IPS DF 6.9 (cell line): Measurements from ENCODE around the gene C11orf87.

ENCODE experiments used
- DNase-seq: peaks from one replicate; pipeline ENCODE4 v3.0.0-alpha.2; 2013; ENCODE audit warnings: low read depth, low spot score
- H3K27ac ChIP-seq: one replicate; pipeline ENCODE4 v1.5.1; 2013; ENCODE audit warnings: low read length, control low read depth
- H3K27me3 ChIP-seq: 2 replicates; pipeline ENCODE4 v1.6.1; 2013; ENCODE audit warnings: mild to moderate bottlenecking, low read length; ENCODE audit not compliant: control insufficient read depth, insufficient read depth
- H3K36me3 ChIP-seq: 2 replicates; pipeline ENCODE4 v1.6.1; 2013; ENCODE audit warnings: low read length; ENCODE audit not compliant: control insufficient read depth, insufficient read depth
- H3K4me1 ChIP-seq: 2 replicates; pipeline ENCODE4 v1.6.1; 2013; ENCODE audit warnings: low read length; ENCODE audit not compliant: control insufficient read depth, insufficient read depth
- H3K4me3 ChIP-seq: 2 replicates; pipeline ENCODE4 v1.5.1; 2013; ENCODE audit warnings: mild to moderate bottlenecking, low read length
- H3K9me3 ChIP-seq: 2 replicates; pipeline ENCODE4 v1.6.1; 2013; ENCODE audit warnings: low read length, inconsistent platforms; ENCODE audit not compliant: control insufficient read depth, insufficient read depth
- WGBS: extraction: QIAGEN DNeasy Blood & Tissue Kit; methylation state at CpG from one replicate; pipeline ENCODE4 v1.1.7; 2013; ENCODE audit warnings: mixed read lengths, missing lambda C conversion rate; ENCODE audit not compliant: insufficient read length, insufficient coverage; 5-methylcytosine and 5-hydroxymethylcytosine counted together

The C11orf87 gene

GRCh38 chr11:109439684-109440083, 17.7 kb downstream of the C11orf87 start:
- Histone ChIP-seq H3K36me3 (no peaks in the 10 kb centered on the region), H3K9me3 (no peaks in the 10 kb centered on the region), H3K27ac (no peak overlapping the region), H3K4me1 (no peaks in the 10 kb centered on the region), H3K27me3 (no peaks in the 10 kb centered on the region), H3K4me3 (no peak overlapping the region)
- DNase-seq, result no peak
- no CpG with 5 or more reads among the region's 2 CpGs for WGBS

- Histone ChIP-seq H3K36me3 (no peaks in the 10 kb centered on the region), H3K4me3 (no peak overlapping the region), H3K27me3 (no peaks in the 10 kb centered on the region), H3K4me1 (no peaks in the 10 kb centered on the region), H3K27ac (no peak overlapping the region), H3K9me3 (no peaks in the 10 kb centered on the region)
- DNase-seq, result no peak
- no CpG with 5 or more reads among the region's 1 CpG for WGBS
Observed at GRCh38 chr11:109443052-109443451, 21.1 kb downstream of the C11orf87 start.

GRCh38 chr11:109454857-109455256, 32.9 kb downstream of the C11orf87 start:
- H3K36me3 ChIP-seq, result no peaks in the 10 kb centered on the region
- DNase-seq, result no peak
- no peak overlapping the region for H3K4me3 ChIP-seq
- H3K27ac ChIP-seq, result no peak overlapping the region
- no peaks in the 10 kb centered on the region for H3K4me1 ChIP-seq
- no CpG with 5 or more reads among the region's 2 CpGs for WGBS
- no peaks in the 10 kb centered on the region for H3K27me3 ChIP-seq
- H3K9me3 ChIP-seq, result no peaks in the 10 kb centered on the region
